GM21360 (cell line): ENCODE results near the gene OLIG3.

ENCODE experiments used
- ATAC-seq: cut with Tn5 transposase; IDR thresholded peaks from one replicate; pipeline ENCODE4 v1.9.1; 2021; ENCODE audit warnings: mild to moderate bottlenecking, moderate library complexity; ENCODE audit not compliant: unreplicated experiment

Gene OLIG3

GRCh38 chr6:137471986-137472385 is 22.2 kb downstream of the OLIG3 start:
- ATAC-seq = no peak

- no peak for ATAC-seq
Measured at GRCh38 chr6:137471497-137471896, 22.7 kb downstream of the OLIG3 start.

GRCh38 chr6:137467211-137467610 is 27.0 kb downstream of the OLIG3 start:
- ATAC-seq = no peak

DNA sequence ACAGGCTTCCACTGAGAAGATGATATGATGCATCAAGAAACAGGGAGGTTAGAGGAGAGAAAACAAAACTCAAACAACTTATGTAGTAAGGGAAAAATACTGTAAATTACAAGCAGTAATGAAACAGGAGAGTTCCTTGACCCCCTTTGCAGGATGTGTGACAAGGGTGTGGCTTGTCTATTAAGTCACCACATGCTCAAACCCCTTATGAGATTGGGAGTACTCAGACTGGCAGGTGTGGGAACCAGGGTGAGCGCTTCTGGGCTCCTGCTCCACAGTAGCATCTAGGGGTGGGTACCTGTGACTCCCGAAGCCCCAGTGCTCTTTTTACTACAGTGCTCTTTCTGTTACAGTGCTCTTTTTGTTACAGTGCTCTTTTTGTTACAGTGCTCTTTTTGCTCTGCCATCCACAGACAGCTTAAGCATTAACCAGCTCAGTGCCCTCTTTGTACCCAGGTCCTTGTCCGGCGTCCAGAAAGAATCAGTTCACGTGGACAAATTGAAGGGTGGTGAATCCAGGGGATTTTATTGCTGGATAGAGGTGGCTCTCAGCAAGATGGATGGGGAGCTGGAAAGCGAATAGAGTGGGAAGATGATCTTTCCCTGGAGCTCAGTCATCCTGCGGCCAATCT is 28.7 kb downstream of the OLIG3 start:
- no peak for ATAC-seq

- ATAC-seq = no peak
Measured at GRCh38 chr6:137452333-137452894, 41.8 kb downstream of the OLIG3 start.

- ATAC-seq = no peak
Measured at GRCh38 chr6:137443901-137444300, 50.3 kb downstream of the OLIG3 start.
